PC-3 (cell line): ENCODE measurements around the gene MXRA7. TPM values are rescaled to one million over a fixed set of nuclear protein-coding genes. Genes with fewer than 3 reads are reported as not detected.
"Not testable (repeated sequence)": the region's sequence is repeated elsewhere in the genome, so short reads cannot be mapped to it uniquely, and the experiment has no call there.

Experiments used
- ATAC-seq: fragments of 200-7000 bp; cut with Tn5 transposase; 2 replicates; pipeline ENCODE4 v1.9.1; 2020; ENCODE audit warnings: mild to moderate bottlenecking, moderate library complexity
- BruUV-seq: library from RNA; stranded (reverse); fragments of 400-500 nt; replicated peaks from 2 replicates; lab custom pipeline; 2021; lab: Mats Ljungman, UMichigan
- CTCF ChIA-PET: fragments of 300-600 bp; sonication (Branson Sonifier 250); formaldehyde crosslinking; loops from one replicate; lab custom pipeline; 2022; ENCODE audit warnings: antibody characterized with exemption; lab: Charles Lee
- POLR2A ChIA-PET: fragments of 300-600 bp; sonication (Branson Sonifier 250); formaldehyde crosslinking; loops from one replicate; lab custom pipeline; 2022; ENCODE audit warnings: antibody characterized with exemption; ENCODE audit not compliant: unreplicated experiment; lab: Charles Lee
- DNase-seq: peaks from one replicate; pipeline ENCODE4 v3.0.0-alpha.2; 2015
- H2AFZ ChIP-seq: fragments of 300-600 bp; sonication (generic); 2 replicates; pipeline ENCODE4 v1.6.0; 2016; ENCODE audit warnings: antibody characterized with exemption, low read length
- H3F3A ChIP-seq: fragments of 300-600 bp; sonication (generic); one replicate; pipeline ENCODE4 v1.6.0; 2017; ENCODE audit warnings: antibody characterized with exemption, low read length, control low read depth, mild to moderate bottlenecking; ENCODE audit not compliant: unreplicated experiment
- H3K27ac ChIP-seq: fragments of 300-600 bp; sonication (generic); 2 replicates; pipeline ENCODE4 v1.5.1; 2016; ENCODE audit warnings: mild to moderate bottlenecking, low read length
- H3K27me3 ChIP-seq: fragments of 300-600 bp; sonication (generic); 2 replicates; pipeline ENCODE4 v1.6.1; 2016; ENCODE audit warnings: low read length, mixed read lengths
- H3K36me3 ChIP-seq: fragments of 300-600 bp; sonication (generic); 2 replicates; pipeline ENCODE4 v1.6.1; 2016; ENCODE audit warnings: low read depth, mixed run types, low read length, mixed read lengths
- H3K4me1 ChIP-seq: fragments of 300-600 bp; sonication (generic); 2 replicates; pipeline ENCODE4 v1.5.1; 2016; ENCODE audit warnings: low read length; ENCODE audit not compliant: insufficient read depth
- H3K4me2 ChIP-seq: fragments of 300-600 bp; sonication (generic); 2 replicates; pipeline ENCODE4 v1.6.0; 2016; ENCODE audit warnings: low read length
- H3K4me3 ChIP-seq: fragments of 300-600 bp; sonication (generic); 2 replicates; pipeline ENCODE4 v1.5.1; 2016; ENCODE audit warnings: mild to moderate bottlenecking, low read length, mixed read lengths
- H3K79me2 ChIP-seq: fragments of 300-600 bp; sonication (generic); 2 replicates; pipeline ENCODE4 v1.6.1; 2017; ENCODE audit warnings: low read length, mixed read lengths
- H3K9ac ChIP-seq: fragments of 300-600 bp; sonication (generic); 2 replicates; pipeline ENCODE4 v1.6.0; 2016; ENCODE audit warnings: mild to moderate bottlenecking, low read length
- H3K9me2 ChIP-seq: fragments of 300-600 bp; sonication (generic); replicated peaks from 2 replicates; pipeline ENCODE4 v1.6.1; 2016; ENCODE audit warnings: mixed run types, low read length, mixed read lengths
- H3K9me3 ChIP-seq: fragments of 300-600 bp; sonication (generic); 2 replicates; pipeline ENCODE4 v1.6.1; 2016; ENCODE audit warnings: low read length, mixed read lengths
- H4K20me1 ChIP-seq: fragments of 300-600 bp; sonication (generic); 2 replicates; pipeline ENCODE4 v1.6.1; 2016; ENCODE audit warnings: low read length, mixed read lengths
- EZH2 ChIP-seq: fragments of 300-600 bp; sonication (generic); IDR thresholded peaks from one replicate; pipeline ENCODE4 v1.6.1; 2017; ENCODE audit warnings: antibody characterized with exemption, mild to moderate bottlenecking, low read length; ENCODE audit not compliant: unreplicated experiment
- EZH2phosphoT487 ChIP-seq: fragments of 300-600 bp; sonication (generic); IDR thresholded peaks from 2 replicates; pipeline ENCODE4 v1.6.1; 2018; ENCODE audit warnings: mild to moderate bottlenecking, antibody characterized with exemption, low read length, borderline replicate concordance
- intact Hi-C: fragments of 100-400 bp; cut with micrococcal nuclease; formaldehyde crosslinking; loops from 2 replicates; pipeline ENCODE4 v1.9.0; 2023
- total RNA-seq: library from RNA; depleted of rRNA; stranded (reverse); fragments of >200 nt; gene quantifications from 2 replicates; pipeline ENCODE4 v1.2.3, GENCODE V29; 2014
- TF ChIP-seq, protein P1 (sequence below): fragments of 300-600 bp; sonication (generic); conservative IDR thresholded peaks from 2 replicates; pipeline ENCODE4 v1.5.1; 2017; ENCODE audit warnings: antibody characterized with exemption, low read depth, mild to moderate bottlenecking, low read length

MXRA7 gene
- total RNA-seq, 1 experiment from 2014 or later, result 98.3 TPM

DNA sequence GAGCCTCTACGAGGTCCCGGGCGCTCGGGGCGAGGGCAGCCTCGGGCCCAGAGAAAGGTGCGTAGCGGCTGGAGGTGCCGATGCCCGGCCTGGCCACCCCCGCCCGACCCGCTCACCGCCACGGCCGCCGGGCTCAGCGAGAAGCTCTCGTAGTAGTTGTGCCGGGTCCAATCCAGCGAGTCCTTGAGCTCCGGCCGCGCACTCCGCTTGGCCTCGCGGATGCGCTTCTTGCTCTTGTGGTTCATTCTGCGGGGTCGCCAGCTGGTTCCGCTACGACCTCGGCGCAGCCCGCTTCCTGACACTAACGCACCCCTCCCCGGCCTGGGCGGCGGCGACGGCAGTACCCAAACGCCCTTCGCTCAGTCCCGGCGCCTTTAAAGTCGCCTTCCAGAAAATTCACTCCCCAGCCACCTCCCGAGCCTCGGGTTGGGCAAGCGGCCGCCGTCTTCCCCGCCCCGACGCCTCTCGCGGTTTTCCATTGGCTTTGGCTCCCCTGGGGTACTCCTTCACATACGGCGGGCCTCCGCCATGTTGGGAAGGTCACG lies 15.5 kb upstream of the MXRA7 start, which contains the start of gene JMJD6:
Gene JMJD6, minus strand, starts transcription at position 376 of the 545 bp plus-strand sequence. Its CDS starts 131 bp downstream, at position 245.
- Histone ChIP-seq H3K4me2 (peak within 1 kb of the TSS; percentile 95), H3K27ac (peak within 1 kb of the TSS; percentile 85), H3K4me3 (peak within 1 kb of the TSS; percentile 85), H4K20me1 (peaks cover 8% of the 10 kb centered on the region; the same call in 1 of the 2 replicates), H3K9ac (peak within 1 kb of the TSS; percentile 93), H3K36me3 (peaks cover 27% of the 10 kb centered on the region), H3F3A (peaks cover 4% of the 10 kb centered on the region), H3K79me2 (peaks cover 88% of the 10 kb centered on the region), H3K9me3 (no peaks in the 10 kb centered on the region), H3K27me3 (no peaks in the 10 kb centered on the region), H3K9me2 (no peaks in the 10 kb centered on the region), H2AFZ (peak within 1 kb of the TSS; percentile 86), H3K4me1 (peaks cover 18% of the 10 kb centered on the region)
- TSS peak; percentile 61 for BruUV-seq
- peak; percentile 88 for ATAC-seq
- TF ChIP-seq EZH2phosphoT487, result no peak
- no peak for TF ChIP-seq EZH2
- TF ChIP-seq, protein P1, sequence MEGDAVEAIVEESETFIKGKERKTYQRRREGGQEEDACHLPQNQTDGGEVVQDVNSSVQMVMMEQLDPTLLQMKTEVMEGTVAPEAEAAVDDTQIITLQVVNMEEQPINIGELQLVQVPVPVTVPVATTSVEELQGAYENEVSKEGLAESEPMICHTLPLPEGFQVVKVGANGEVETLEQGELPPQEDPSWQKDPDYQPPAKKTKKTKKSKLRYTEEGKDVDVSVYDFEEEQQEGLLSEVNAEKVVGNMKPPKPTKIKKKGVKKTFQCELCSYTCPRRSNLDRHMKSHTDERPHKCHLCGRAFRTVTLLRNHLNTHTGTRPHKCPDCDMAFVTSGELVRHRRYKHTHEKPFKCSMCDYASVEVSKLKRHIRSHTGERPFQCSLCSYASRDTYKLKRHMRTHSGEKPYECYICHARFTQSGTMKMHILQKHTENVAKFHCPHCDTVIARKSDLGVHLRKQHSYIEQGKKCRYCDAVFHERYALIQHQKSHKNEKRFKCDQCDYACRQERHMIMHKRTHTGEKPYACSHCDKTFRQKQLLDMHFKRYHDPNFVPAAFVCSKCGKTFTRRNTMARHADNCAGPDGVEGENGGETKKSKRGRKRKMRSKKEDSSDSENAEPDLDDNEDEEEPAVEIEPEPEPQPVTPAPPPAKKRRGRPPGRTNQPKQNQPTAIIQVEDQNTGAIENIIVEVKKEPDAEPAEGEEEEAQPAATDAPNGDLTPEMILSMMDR, result no peak
- DNase-seq, result peak; percentile 97
- ChIA-PET CTCF (no interaction called here), POLR2A (no interaction called here)
- intact Hi-C loops, result loop anchor here (1.0 kb wide), 1 partner anchor 15 kb away; no protein-coding TSS in a partner anchor

DNA sequence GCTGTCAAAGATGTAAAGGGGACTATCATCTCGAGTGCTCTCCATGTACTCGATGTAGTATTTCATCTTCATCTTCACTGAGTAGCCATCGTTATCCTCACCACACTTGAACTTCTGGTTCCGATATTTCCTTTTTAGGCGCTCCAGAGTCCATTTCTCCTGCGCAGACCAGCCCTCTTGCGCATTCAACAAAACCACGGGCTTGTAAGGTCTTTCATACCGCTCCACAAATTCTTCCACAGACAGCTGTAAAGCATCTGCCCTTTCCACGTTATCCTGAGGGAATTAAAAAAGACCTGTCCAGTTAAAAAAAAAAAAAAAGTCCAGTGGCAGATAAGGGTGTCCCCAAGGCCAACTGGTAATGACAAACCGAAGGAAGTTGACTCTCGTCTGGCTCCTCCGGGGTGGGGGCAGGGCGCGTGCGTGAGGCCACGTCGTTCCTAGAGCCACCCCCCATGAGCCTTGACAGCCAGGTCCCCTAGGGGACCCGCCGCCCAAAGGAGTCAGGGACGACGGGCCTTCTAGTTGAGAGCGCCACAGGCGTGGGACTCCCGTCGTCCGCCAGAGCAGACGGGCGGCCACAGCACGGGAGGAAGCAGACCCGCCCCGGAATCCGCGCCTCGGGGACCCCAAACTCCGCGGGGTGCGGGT lies 14.9 kb upstream of the MXRA7 start:
- H3K4me3 ChIP-seq, result peak overlapping the region; percentile 85
- H3K9me2 ChIP-seq, result no peaks in the 10 kb centered on the region
- ChIA-PET CTCF (interaction anchor here (0.6 kb wide), 1 partner anchor 151 kb away, joined by 6 read pairs; no protein-coding TSS in a partner anchor), POLR2A (no interaction called here)
- peaks cover 85% of the 10 kb centered on the region for H3K79me2 ChIP-seq
- peak overlapping the region; percentile 88 for H3K4me2 ChIP-seq
- peaks cover 18% of the 10 kb centered on the region for H3K4me1 ChIP-seq
- H4K20me1 ChIP-seq, result peaks cover 8% of the 10 kb centered on the region; the same call in 1 of the 2 replicates
- H3K27ac ChIP-seq, result peak overlapping the region; percentile 85
- BruUV-seq, result no TSS peak
- H2AFZ ChIP-seq, result peak overlapping the region; percentile 86
- no peak for TF ChIP-seq EZH2phosphoT487
- TF ChIP-seq EZH2, result no peak
- TF ChIP-seq, protein P1, result no peak
- H3K9me3 ChIP-seq, result no peaks in the 10 kb centered on the region
- no peaks in the 10 kb centered on the region for H3K27me3 ChIP-seq
- intact Hi-C loops, result loop anchor here (1.0 kb wide), 1 partner anchor 14 kb away; no protein-coding TSS in a partner anchor
- H3F3A ChIP-seq, result peaks cover 4% of the 10 kb centered on the region
- peaks cover 30% of the 10 kb centered on the region for H3K36me3 ChIP-seq
- peak overlapping the region; percentile 86 for H3K9ac ChIP-seq
- DNase-seq (peak; percentile 51), ATAC-seq (peak; percentile 29)

DNA sequence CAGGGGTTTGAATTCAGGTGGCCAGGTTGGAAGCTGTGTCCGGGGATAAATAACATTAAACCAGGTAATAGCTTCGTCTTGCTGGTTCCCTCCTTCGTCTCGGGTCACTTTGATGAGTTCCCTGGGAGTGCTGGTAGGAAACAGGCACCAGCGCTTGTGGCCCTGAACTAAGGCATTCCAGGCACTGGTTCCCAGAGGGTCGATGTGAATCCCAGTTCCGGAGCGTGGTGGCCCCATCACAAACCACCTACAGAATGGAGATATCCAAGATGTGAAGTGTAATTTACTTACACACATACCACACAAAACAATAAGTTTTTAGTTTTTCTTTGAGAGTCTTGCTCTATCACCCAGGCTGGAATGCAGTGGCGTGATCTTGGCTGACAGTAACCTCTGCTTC lies 13.0 kb upstream of the MXRA7 start:
- peaks cover 18% of the 10 kb centered on the region for H3K4me1 ChIP-seq
- DNase-seq (no peak), ATAC-seq (no peak)
- TF ChIP-seq EZH2phosphoT487 (no peak), EZH2 (no peak)
- TF ChIP-seq, protein P1, result no peak
- no peaks in the 10 kb centered on the region for H3K27me3 ChIP-seq
- intact Hi-C loops, result no loop called here
- H3K79me2 ChIP-seq, result peaks cover 69% of the 10 kb centered on the region
- peak overlapping the region; percentile 88 for H3K4me2 ChIP-seq
- H3F3A ChIP-seq, result no peaks in the 10 kb centered on the region
- H4K20me1 ChIP-seq, result peaks cover 8% of the 10 kb centered on the region; the same call in 1 of the 2 replicates
- no peak overlapping the region for H3K9ac ChIP-seq
- H3K27ac ChIP-seq, result no peak overlapping the region
- no TSS peak for BruUV-seq
- no peaks in the 10 kb centered on the region for H3K9me3 ChIP-seq
- peaks cover 48% of the 10 kb centered on the region for H3K36me3 ChIP-seq
- POLR2A ChIA-PET, result no interaction called here
- CTCF ChIA-PET, result no interaction called here
- no peaks in the 10 kb centered on the region for H3K9me2 ChIP-seq
- no peak overlapping the region for H2AFZ ChIP-seq
- H3K4me3 ChIP-seq, result no peak overlapping the region

DNA sequence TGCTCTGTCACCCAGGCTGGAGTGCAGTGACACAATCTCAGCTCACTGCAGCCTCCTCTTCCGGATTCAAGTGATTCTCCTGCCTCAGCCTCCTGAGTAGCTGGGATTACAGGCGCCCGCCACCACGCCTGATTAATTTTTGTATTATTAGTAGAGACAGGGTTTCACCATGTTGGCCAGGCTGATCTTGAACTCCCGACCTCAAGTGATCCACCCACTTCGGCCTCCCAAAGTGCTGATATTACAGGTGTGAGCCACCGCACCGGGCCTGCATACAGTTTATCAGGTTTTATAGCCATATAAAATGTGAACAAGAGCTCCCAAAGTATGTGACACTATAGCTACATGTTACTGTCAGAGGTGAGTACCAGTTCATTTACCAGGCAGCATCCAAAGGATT lies 12.2 kb upstream of the MXRA7 start:
- H3K4me3 ChIP-seq, DNase-seq, H4K20me1 ChIP-seq, H2AFZ ChIP-seq, H3K4me2 ChIP-seq, intact Hi-C loops, H3F3A ChIP-seq, ATAC-seq, H3K9me3 ChIP-seq, H3K27me3 ChIP-seq, H3K9me2 ChIP-seq, H3K9ac ChIP-seq, BruUV-seq, H3K27ac ChIP-seq: not testable (repeated sequence)
- Histone ChIP-seq H3K36me3 (peaks cover 56% of the 10 kb centered on the region), H3K79me2 (peaks cover 60% of the 10 kb centered on the region), H3K4me1 (peaks cover 17% of the 10 kb centered on the region)
- ChIA-PET POLR2A (interaction anchor here (0.6 to 0.7 kb wide), 2 partner anchors 14 to 200 kb away, joined by 3 to 5 read pairs; no protein-coding TSS in a partner anchor), CTCF (interaction anchor here (0.7 kb wide), 1 partner anchor 42 kb away, joined by 6 read pairs; no protein-coding TSS in a partner anchor)
